H1 (cell line): ENCODE measurements around the gene DEFB131A. TPM values are rescaled to one million over a fixed set of nuclear protein-coding genes. Genes with fewer than 3 reads are reported as not detected.

Source experiments
- CTCF ChIA-PET: fragments of 300-600 bp; sonication (Branson Sonifier 250); formaldehyde crosslinking; loops from one replicate; lab custom pipeline; 2021; ENCODE audit not compliant: partially characterized antibody; lab: Charles Lee
- POLR2A ChIA-PET: fragments of 300-600 bp; sonication (Branson Sonifier 250); formaldehyde crosslinking; loops from one replicate; lab custom pipeline; 2021; ENCODE audit warnings: inconsistent platforms; ENCODE audit not compliant: partially characterized antibody; lab: Charles Lee
- DNase-seq, 2 experiments: peaks; one replicate each; pipeline versions ENCODE4 v3.0.0 to v3.0.0-alpha.2; 2010 to 2022; ENCODE audit warnings: low spot score in 2 of 2, low read depth in 1 of 2, mixed read lengths in 1 of 2
- FAIRE-seq: peaks from 2 replicates; lab custom pipeline; 2011; peaks lifted over from hg19 to GRCh38; lab: Jason Lieb, UNC
- H2AFZ ChIP-seq: 2 replicates; pipeline ENCODE4 v1.8.1; 2012; ENCODE audit warnings: low read length, inconsistent platforms
- H2AK5ac ChIP-seq: 2 replicates; pipeline ENCODE4 v1.6.1; 2013; ENCODE audit warnings: low read depth, low read length
- H2BK120ac ChIP-seq: replicated peaks from 2 replicates; pipeline ENCODE3; 2013; ENCODE audit warnings: low read depth, low read length, inconsistent platforms
- H2BK12ac ChIP-seq: 2 replicates; pipeline ENCODE4 v1.6.1; 2013; ENCODE audit warnings: low read depth, low read length
- H2BK15ac ChIP-seq: 2 replicates; pipeline ENCODE4 v1.6.1; 2013; ENCODE audit warnings: low read length
- H2BK20ac ChIP-seq: 2 replicates; pipeline ENCODE4 v1.6.1; 2013; ENCODE audit warnings: low read length
- H2BK5ac ChIP-seq: 2 replicates; pipeline ENCODE4 v1.6.1; 2013; ENCODE audit warnings: low read depth, low read length
- H3K14ac ChIP-seq: 2 replicates; pipeline ENCODE4 v1.6.1; 2013; ENCODE audit warnings: inconsistent platforms; ENCODE audit not compliant: insufficient read length
- H3K18ac ChIP-seq: 2 replicates; pipeline ENCODE4 v1.6.1; 2013; ENCODE audit warnings: low read length; ENCODE audit errors: extremely low read depth
- H3K23ac ChIP-seq: 2 replicates; pipeline ENCODE4 v1.6.1; 2013; ENCODE audit warnings: inconsistent platforms; ENCODE audit not compliant: insufficient read length
- H3K23me2 ChIP-seq: 2 replicates; pipeline ENCODE4 v1.6.1; 2013; ENCODE audit warnings: low read depth, low read length
- H3K27ac ChIP-seq: 2 replicates; pipeline ENCODE4 v1.6.1; 2011; ENCODE audit warnings: low read depth, low read length, inconsistent platforms
- H3K27me3 ChIP-seq, 4 experiments: replicated peaks in 1 of 4; 1 replicate in 1 of 4; 2 replicates in 3 of 4; pipeline versions ENCODE4 v1.6.1 to v1.8.1; 2011 to 2013; ENCODE audit warnings: low read length in 3 of 4, mild to moderate bottlenecking in 3 of 4, inconsistent platforms in 2 of 4, mixed read lengths in 2 of 4, moderate library complexity in 1 of 4; ENCODE audit not compliant: control insufficient read depth in 3 of 4, insufficient read depth in 3 of 4; ENCODE audit errors: extremely low read depth in 1 of 4
- H3K36me3 ChIP-seq, 4 experiments: 2 replicates each; pipeline versions ENCODE4 v1.6.1 to v1.8.1; 2011 to 2013; ENCODE audit warnings: mild to moderate bottlenecking in 4 of 4, low read length in 3 of 4, moderate library complexity in 2 of 4, control low read depth in 1 of 4, inconsistent platforms in 1 of 4; ENCODE audit not compliant: insufficient read depth in 4 of 4, control insufficient read depth in 2 of 4
- H3K4ac ChIP-seq: replicated peaks from 2 replicates; pipeline ENCODE3; 2013; ENCODE audit warnings: low read length, low read depth, mixed read lengths, inconsistent platforms; ENCODE audit not compliant: insufficient read length
- H3K4me1 ChIP-seq, 4 experiments: replicated peaks in 1 of 4; 1 replicate in 1 of 4; 2 replicates in 3 of 4; pipeline versions ENCODE4 v1.6.1 to v1.8.1; 2011 to 2013; ENCODE audit warnings: low read length in 3 of 4, inconsistent platforms in 2 of 4, mixed read lengths in 1 of 4; ENCODE audit not compliant: insufficient read depth in 4 of 4, control insufficient read depth in 3 of 4
- H3K4me2 ChIP-seq, 2 experiments: 2 replicates each; pipeline versions ENCODE4 v1.6.1 to v1.8.1; 2011 to 2013; ENCODE audit warnings: low read depth in 2 of 2, low read length in 2 of 2, control low read depth in 1 of 2, inconsistent platforms in 1 of 2, mild to moderate bottlenecking in 1 of 2; ENCODE audit not compliant: insufficient read depth in 1 of 2
- H3K4me3 ChIP-seq, 4 experiments: fragments of 200-600, 300-600 bp in 1 of 4; sonication (generic), shearing (Covaris generic), sonication (Bioruptor Twin) in 1 of 4; 2 replicates each; pipeline versions ENCODE4 v1.5.1 to v1.8.1; 2011 to 2016; ENCODE audit warnings: low read length in 4 of 4, low read depth in 3 of 4, control low read depth in 2 of 4, inconsistent platforms in 2 of 4, mild to moderate bottlenecking in 2 of 4, mixed read lengths in 1 of 4, moderate library complexity in 1 of 4; ENCODE audit not compliant: insufficient read depth in 2 of 4; ENCODE audit errors: extremely low read depth in 1 of 4
- H3K56ac ChIP-seq: replicated peaks from 2 replicates; pipeline ENCODE3; 2013; ENCODE audit warnings: low read depth, mild to moderate bottlenecking, mixed read lengths, low read length, inconsistent platforms; ENCODE audit not compliant: insufficient read length
- H3K79me1 ChIP-seq: 2 replicates; pipeline ENCODE4 v1.6.1; 2013; ENCODE audit warnings: low read depth, low read length, control low read depth
- H3K79me2 ChIP-seq, 2 experiments: 2 replicates each; pipeline versions ENCODE4 v1.6.1 to v1.8.1; 2012 to 2013; ENCODE audit warnings: low read length in 2 of 2, mild to moderate bottlenecking in 2 of 2, inconsistent platforms in 1 of 2; ENCODE audit not compliant: insufficient read depth in 2 of 2, control insufficient read depth in 1 of 2
- H3K9ac ChIP-seq, 4 experiments: replicated peaks in 1 of 4; 1 replicate in 1 of 4; 2 replicates in 3 of 4; pipeline versions ENCODE4 v1.6.1 to v1.8.1; 2011 to 2013; ENCODE audit warnings: low read depth in 3 of 4, low read length in 3 of 4, control low read depth in 2 of 4, mild to moderate bottlenecking in 2 of 4, moderate library complexity in 2 of 4, inconsistent platforms in 1 of 4; ENCODE audit errors: extremely low read depth in 1 of 4
- H3K9me3 ChIP-seq, 2 experiments: 2 replicates each; pipeline versions ENCODE4 v1.6.1 to v1.8.1; 2012 to 2013; ENCODE audit warnings: mild to moderate bottlenecking in 2 of 2, moderate library complexity in 2 of 2, control low read depth in 1 of 2, inconsistent platforms in 1 of 2, low read depth in 1 of 2, low read length in 1 of 2, mixed read lengths in 1 of 2; ENCODE audit not compliant: insufficient read depth in 2 of 2
- H4K20me1 ChIP-seq, 2 experiments: replicated peaks in 1 of 2; 2 replicates each; pipeline versions ENCODE3 to v1.8.1; 2011 to 2013; ENCODE audit warnings: inconsistent platforms in 2 of 2, low read length in 2 of 2, mild to moderate bottlenecking in 1 of 2; ENCODE audit not compliant: insufficient read depth in 2 of 2, control insufficient read depth in 1 of 2
- H4K5ac ChIP-seq: 2 replicates; pipeline ENCODE4 v1.6.1; 2013; ENCODE audit warnings: low read length, low read depth, mixed read lengths, inconsistent platforms; ENCODE audit not compliant: insufficient read length
- H4K8ac ChIP-seq: 2 replicates; pipeline ENCODE4 v1.8.0; 2013; ENCODE audit warnings: mild to moderate bottlenecking, moderate library complexity, low read length, inconsistent platforms; ENCODE audit not compliant: insufficient read depth; ENCODE audit errors: extremely low read depth
- H4K91ac ChIP-seq: replicated peaks from 2 replicates; pipeline ENCODE3; 2013; ENCODE audit warnings: low read length, mixed read lengths, inconsistent platforms; ENCODE audit not compliant: insufficient read length
- SAP30 ChIP-seq: fragments of 300-600 bp; sonication (generic); IDR thresholded peaks from 2 replicates; pipeline ENCODE4 v1.7.1; 2012; ENCODE audit warnings: low read length, moderate library complexity, mild to moderate bottlenecking, inconsistent platforms; ENCODE audit not compliant: insufficient read depth, insufficient replicate concordance
- SP1 ChIP-seq: IDR thresholded peaks from 2 replicates; pipeline ENCODE4 v1.6.1; 2011; ENCODE audit warnings: low read depth, low read length
- SP2 ChIP-seq: IDR thresholded peaks from 2 replicates; pipeline ENCODE4 v1.6.1; 2012; ENCODE audit warnings: mild to moderate bottlenecking, low read length, inconsistent platforms
- WGBS, 2 experiments: shearing (Covaris generic) in 1 of 2; methylation state at CpG; one replicate each; pipeline versions ENCODE4 v1.1.6 to v1.1.7; 2013 to 2015; ENCODE audit warnings: low lambda C conversion rate in 2 of 2, mixed read lengths in 2 of 2, inconsistent platforms in 1 of 2, low coverage in 1 of 2, missing lambda C conversion rate in 1 of 2; ENCODE audit not compliant: insufficient replicate concordance in 2 of 2, insufficient coverage in 1 of 2, insufficient read length in 1 of 2; ENCODE audit errors: extremely low coverage in 1 of 2, missing lambda C conversion rate in 1 of 2; 5-methylcytosine and 5-hydroxymethylcytosine counted together
- polyA plus RNA-seq, 7 experiments: library from polyadenylated mRNA; depleted of rRNA in 3 of 7; stranded (reverse) in 5 of 7; unstranded in 2 of 7; fragments of >200 nt in 5 of 7; fragments of 200-250 nt in 2 of 7; gene quantifications; 1 replicate in 5 of 7; 2 replicates in 1 of 7; 4 replicates in 1 of 7; pipeline versions ENCODE4 v1.2.1 to v1.2.3, GENCODE V29; 2011 to 2013; ENCODE audit warnings: missing spikeins in 2 of 7, mixed read lengths in 2 of 7
- total RNA-seq: library from RNA; stranded (reverse); fragmentation: NEBNext Ultra II Directional; extraction: Animal tissue kit (Norgen Biotek cat#: 25700); gene quantifications from 2 replicates; pipeline ENCODE4 v1.2.1, GENCODE V29; 2021

The DEFB131A gene
- total and polyA plus RNA-seq, 2 of the 8 experiments (the other 6 are each of a cell fraction or from before 2014, with no cell fraction given), result not detected

- Histone ChIP-seq H3K23ac (no peak overlapping the region), H3K4me3 (no peak overlapping the region), H3K27ac (no peak overlapping the region), H4K5ac (no peak overlapping the region), H3K79me2 (no peaks in the 10 kb centered on the region), H3K27me3 (no peaks in the 10 kb centered on the region), H3K79me1 (no peaks in the 10 kb centered on the region), H3K23me2 (no peaks in the 10 kb centered on the region), H3K14ac (no peak overlapping the region), H3K4me2 (no peak overlapping the region), H3K18ac (no peak overlapping the region), H2BK15ac (no peak overlapping the region), H2AK5ac (no peak overlapping the region), H4K20me1 (no peaks in the 10 kb centered on the region), H4K8ac (no peak overlapping the region), H3K36me3 (no peaks in the 10 kb centered on the region), H2BK5ac (no peak overlapping the region), H3K56ac (no peak overlapping the region), H2BK120ac (no peak overlapping the region), H2BK12ac (no peak overlapping the region), H2BK20ac (no peak overlapping the region), H3K4me1 (no peaks in the 10 kb centered on the region), H3K9ac (no peak overlapping the region), H4K91ac (no peak overlapping the region), H3K9me3 (peaks cover 8 to 24% of the 10 kb centered on the region in 2 experiments; a peak in 3 of 4 replicates), H2AFZ (no peak overlapping the region), H3K4ac (no peak overlapping the region)
- FAIRE-seq (no peak), DNase-seq (no peak)
- POLR2A ChIA-PET, result no interaction called here
- CTCF ChIA-PET, result no interaction called here
- WGBS, 2 experiments, result 88% methylated on average over 12 of the region's 13 CpGs; no CpG with 5 or more reads in 1 of the 2 experiments
- TF ChIP-seq SAP30 (no peak), SP2 (no peak), SP1 (no peak)
These were observed 34.4 kb upstream of the DEFB131A start for GRCh38 chr4:9409793-9410192.
